ENCODE results near the gene ST3GAL3.

The ST3GAL3 gene

DNA sequence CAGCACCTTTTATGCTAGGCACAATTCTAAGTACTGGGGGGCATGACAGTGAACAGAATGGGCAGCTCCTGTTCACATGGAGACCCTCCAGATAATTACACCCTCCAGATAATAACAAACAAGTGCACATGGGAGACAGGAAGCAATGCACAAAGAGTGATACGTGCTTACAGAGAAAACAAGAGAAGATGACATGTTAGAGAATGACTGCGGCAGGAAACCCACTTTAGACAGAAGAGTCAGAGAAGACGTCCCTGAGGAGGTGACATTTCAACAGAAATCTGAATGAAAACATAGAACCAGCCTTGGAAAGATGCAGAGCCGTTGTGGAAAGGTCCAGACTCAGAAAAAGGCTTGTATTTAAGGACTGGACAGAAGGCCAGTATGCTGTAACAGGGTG is 171.5 kb downstream of the ST3GAL3 start:
- DNase-seq (ENCODE audit: low read depth), result no peak

DNA sequence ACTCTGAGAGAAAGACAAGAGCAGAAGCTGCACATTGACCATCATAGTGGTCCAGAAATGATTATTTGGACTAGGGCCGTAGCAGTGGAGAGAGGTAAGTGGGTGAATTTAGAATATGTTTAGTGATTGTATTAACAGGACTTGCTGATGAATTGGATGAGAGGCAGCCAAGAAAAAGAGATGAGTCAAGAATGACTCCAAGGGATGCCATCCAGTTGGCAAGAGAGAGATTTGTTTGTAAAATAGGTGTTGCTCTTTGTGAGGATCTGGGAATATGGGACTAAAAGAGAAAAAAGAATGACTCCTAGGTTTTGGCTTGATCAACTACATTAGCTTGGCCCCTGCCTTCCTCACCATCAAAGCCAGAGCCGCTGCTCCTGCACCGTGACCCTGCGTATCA is 172.1 kb downstream of the ST3GAL3 start:
- no peak for DNase-seq (ENCODE audit: low read depth)

DNA sequence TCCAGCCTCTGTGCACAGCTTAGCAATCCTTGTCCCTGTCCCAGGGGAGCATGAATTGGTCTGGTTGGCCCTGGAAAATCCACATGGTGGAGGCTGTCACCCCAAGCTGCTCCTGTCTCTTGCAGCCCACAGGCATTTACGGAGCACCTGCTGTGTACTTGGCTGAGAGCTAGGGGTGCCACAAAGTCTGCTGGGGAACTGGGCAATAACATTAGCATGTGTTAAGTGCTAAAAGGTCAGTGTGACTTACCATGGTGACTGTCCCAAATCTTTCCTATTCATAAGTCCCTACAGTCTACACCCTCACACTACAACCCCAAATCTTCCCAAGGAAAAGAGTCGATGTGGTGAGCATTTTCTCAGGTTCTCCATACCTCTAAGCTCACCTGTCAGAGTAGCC is 172.7 kb downstream of the ST3GAL3 start:
- no peak for DNase-seq (ENCODE audit: low read depth)

DNA sequence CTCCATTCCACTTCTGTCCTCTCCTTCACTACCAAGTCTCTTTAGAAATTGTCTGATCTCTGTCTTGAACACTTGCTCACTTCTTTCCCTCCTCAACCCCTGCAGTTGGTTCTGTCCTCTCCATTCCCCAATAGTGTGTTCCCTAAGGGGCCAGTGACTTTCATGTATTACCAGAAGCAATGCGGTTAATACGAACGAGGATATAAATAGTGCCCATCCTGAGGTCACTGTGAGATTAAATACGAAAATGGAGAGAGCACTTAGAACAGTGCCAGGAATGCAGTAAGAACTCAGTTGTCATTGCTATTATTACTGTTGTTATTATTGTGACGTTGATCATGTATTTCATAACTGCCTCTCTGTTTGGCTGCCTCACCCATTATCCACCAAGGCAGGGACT is 173.3 kb downstream of the ST3GAL3 start:
- DNase-seq (ENCODE audit: low read depth), result no peak

DNA sequence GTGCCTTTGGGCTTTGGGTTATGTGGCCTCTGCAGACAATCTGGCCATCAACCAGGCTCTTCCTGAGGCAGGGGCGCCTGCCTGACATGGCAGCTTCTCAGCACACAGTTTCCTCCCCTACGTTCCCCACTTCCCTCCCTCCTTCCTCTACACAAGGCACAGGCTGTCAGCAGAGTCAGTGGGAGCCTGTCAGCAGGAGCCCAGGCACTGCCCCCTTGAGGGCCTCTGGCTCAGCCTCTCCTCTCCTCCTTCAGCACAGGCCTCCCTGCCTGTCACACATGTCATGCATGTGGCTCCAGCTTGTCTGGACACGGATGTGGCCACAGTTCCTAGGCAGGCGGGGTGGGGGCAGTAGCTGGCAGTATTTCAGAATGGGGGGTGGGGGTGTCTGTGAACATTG is 174.1 kb downstream of the ST3GAL3 start:
- no peak for DNase-seq (ENCODE audit: low read depth)

DNA sequence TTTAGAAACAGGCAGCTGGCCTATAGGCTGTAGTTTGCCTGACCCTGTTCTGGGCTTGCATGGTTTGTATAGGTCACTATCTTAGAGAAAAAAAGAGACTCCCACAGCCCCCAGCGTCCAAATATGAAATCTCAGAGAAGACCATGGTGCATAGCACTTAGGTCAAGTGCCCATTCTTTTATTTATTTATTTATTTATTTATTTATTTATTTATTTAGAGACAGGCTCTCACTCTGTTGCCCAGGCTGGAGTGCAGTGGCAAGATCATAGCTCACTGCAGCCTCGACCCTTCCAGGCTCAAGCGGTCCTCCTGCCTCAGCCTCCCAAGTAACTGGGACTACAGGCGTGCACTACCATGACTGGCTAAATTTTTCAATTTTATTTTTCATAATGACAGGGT is 175.4 kb downstream of the ST3GAL3 start:
- DNase-seq (ENCODE audit: low read depth), result no peak

DNA sequence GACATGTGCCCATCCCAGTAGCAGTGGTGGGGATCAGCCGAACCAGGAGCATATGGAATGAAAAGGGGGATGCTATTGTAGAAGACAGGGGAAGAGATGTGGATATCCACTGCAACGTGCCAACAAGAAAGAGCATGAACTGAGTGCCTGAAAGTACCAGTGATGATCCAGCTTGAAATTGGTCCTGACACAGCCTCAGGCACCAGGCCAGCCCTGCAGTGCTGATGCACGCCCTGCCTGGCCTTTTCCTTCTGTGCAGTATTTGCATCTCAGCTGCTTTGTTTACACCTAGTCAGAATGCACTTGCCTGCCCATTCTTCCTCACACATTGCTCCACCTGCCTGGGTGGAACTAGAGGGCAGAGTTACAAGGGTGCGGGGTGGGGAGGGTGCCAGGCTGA is 176.0 kb downstream of the ST3GAL3 start:
- no peak for DNase-seq (ENCODE audit: low read depth)

DNA sequence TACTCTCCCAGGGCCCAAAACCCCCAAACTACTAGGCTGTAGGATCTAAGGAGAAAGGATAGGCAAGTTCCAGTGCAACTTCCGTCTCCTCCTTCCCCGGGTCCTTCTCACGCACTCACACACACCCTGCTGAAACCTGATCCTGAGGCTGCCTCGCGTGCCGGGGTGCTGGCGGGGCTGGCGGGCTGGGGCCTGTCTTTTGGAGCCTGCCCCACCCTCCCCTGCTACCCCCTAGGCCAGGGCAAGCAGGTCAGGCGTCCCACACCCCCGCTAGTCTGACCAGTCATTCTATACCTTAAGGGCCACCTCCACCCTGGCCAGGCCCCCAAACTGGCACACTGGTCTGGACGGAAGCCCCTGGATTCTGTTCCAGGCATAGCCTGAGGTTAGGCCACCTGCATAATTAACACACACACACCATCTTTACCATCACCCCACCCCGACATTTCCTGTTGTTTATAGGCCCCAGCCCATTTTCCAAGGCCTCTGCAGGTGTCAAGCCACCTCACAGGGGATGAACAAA is 178.0 kb downstream of the ST3GAL3 start:
- DNase-seq (ENCODE audit: low read depth), result no peak

DNA sequence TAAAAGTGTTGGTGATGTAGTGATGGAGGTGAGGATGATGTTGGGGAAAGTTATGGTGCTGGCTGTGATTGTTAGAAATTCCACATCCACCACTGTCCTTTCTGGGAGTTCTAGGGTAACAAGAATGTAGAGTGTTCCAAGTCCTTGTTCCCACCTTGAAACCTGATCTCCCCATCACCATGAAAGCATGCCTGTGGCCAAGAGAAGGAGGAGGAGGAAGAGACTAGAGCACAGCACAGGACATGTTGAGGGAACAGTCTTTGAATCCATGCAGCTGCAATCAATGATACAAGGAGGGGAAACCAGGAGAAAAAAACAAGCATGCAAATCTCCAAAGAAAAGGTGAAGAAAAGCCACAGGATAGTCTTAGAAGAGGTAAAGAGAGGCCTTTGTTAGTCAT is 180.4 kb downstream of the ST3GAL3 start:
- DNase-seq (ENCODE audit: low read depth), result no peak

DNA sequence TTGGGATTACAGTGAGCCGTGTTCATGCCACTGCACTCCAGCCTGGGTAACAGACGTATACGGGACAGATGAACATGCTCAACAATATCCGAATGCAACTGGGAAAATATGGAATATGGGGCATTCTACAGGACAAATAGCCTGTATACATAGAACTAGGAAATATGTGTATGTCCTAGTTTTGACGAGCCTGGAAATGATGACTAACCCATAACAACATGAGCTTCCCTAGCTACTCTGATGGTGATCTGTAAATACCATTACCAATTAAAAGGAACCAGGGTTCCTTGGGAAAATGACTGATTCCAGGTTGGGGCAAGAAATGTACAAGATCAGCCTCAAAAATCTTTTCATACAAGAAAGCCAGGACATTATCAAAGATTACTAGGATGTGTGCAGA is 183.5 kb downstream of the ST3GAL3 start:
- no peak for DNase-seq (ENCODE audit: low read depth)

DNA sequence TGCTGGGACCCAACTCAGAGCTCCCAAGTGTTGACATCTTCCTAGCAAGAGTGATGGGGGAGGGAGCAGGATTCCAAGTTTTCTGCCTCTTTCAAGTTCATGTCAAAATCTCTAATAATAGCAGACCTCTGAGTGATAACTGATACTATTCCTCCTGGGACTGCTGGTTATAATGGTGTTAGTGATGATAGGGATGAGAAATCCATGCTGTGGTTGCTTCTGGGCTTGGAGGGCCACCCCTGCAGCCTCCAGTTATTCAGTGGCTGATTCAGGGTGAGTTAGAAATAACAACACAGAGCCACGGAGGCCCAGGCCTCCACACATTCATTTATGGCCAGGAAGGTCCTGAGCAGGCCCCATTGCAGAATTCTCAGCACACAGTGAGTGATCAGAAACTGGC is 185.7 kb downstream of the ST3GAL3 start:
- no peak for DNase-seq (ENCODE audit: low read depth)

DNA sequence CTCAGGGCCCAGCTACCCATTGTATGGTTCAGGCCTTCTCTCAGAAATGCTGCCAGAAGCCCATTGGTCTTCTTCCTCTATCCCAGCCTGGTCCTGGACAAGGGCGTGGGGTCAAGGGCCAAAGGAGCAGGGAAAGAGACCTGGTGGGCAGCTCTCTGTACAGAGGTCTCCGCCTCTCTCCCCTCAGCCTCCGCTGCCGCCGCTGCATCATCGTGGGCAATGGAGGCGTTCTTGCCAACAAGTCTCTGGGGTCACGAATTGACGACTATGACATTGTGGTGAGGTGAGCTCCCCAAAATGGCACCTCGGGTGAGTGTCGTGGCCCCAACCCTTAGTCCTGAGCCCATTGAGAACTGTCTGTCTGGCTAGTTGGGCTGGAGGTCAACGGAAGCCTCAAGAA is 191.6 kb downstream of the ST3GAL3 start:
- no peak for DNase-seq (ENCODE audit: low read depth)

DNA sequence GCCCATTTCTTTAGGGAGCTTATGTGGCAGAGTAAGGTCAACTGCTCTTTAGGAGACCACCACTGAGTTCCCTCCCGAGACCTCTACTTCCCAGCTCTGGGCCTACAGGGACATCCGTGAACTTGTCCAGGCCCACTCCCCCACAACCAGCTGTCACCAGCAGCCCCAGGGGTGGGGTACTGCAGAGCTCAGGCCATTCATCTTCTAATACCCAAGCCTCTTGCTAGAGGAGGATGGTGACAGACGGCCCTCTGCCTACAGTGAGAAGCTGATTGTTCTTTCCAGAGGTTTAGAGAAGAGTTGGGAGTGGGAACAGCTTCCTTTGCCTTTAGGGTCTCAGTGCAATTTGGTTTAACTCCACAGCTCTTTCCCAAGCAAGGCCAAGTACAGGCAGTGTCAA is 193.1 kb downstream of the ST3GAL3 start:
- DNase-seq (ENCODE audit: low read depth), result no peak

DNA sequence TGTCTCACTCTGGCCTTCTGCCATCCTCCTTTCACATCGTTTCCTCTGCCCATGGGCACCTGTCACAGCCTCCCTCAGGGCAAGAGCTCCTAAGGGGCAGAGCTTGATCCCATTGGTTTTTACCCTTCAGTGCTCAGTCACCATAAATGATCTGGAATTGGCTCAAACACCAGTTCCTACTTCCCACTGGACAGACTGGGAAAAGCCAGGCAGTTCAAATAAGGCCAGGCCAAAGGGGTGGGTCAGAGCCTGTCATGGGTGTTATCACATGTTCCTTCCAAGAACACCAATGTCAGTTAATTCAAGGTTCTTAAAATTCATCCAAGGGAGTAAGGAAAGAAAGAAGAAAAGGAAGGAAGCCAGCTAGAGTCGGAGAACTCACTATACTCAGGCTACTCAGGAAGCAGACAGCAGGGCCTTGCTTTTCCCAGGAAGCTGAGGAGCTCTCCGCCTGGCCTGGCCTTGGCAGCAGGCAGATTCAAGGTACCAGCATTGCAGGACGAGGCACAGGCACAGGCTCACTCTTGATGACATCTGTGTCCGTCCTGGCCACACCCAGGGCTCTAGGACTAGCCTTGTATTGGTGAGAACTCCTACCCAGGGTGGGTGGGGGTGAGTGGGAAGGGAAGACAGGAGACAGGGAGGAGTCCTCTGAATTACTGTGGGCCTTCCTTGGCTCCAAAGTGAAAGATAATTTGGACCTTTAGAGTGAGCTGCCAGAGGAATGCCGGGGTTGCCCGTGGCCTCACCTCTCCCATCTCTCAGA is 194.0 kb downstream of the ST3GAL3 start:
- DNase-seq (ENCODE audit: low read depth), result no peak

DNA sequence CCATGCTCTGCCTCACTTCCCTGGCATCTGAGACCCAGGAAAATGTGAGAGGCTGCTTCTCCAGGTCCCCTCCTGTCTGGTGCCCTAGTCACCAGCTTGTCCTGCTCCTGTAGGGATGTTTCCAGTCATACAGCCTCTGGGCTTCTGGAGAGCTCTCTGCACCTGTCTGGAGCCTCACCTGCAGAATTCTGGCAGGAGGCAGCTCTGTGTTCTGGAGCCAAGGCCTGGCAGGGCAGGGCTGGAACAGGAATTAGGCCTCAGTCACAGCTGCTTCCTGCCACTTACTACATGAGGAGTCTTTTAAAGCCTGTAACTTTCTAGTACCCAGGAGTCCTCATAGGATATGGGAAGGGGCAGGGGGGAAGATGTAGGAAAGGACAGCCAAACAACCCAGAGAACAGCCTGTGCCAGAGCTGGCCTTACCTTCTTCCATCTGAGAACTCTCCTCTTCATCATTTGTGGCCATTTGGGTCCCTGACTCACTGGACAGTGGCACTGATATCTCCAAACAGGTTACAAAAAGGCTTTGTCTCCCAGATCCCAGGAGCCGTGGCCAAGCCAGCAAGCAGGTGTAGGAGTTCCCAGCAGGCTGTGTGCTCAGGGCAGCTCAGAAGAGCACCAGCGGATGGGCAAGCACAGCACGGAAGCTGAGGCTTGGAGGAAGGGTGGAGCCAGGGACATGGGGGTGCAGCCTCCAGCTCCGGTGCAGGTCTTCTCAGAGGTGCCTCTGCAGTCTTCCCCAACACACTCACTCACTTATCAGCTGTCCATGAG is 194.9 kb downstream of the ST3GAL3 start:
- no peak for DNase-seq (ENCODE audit: low read depth)

DNA sequence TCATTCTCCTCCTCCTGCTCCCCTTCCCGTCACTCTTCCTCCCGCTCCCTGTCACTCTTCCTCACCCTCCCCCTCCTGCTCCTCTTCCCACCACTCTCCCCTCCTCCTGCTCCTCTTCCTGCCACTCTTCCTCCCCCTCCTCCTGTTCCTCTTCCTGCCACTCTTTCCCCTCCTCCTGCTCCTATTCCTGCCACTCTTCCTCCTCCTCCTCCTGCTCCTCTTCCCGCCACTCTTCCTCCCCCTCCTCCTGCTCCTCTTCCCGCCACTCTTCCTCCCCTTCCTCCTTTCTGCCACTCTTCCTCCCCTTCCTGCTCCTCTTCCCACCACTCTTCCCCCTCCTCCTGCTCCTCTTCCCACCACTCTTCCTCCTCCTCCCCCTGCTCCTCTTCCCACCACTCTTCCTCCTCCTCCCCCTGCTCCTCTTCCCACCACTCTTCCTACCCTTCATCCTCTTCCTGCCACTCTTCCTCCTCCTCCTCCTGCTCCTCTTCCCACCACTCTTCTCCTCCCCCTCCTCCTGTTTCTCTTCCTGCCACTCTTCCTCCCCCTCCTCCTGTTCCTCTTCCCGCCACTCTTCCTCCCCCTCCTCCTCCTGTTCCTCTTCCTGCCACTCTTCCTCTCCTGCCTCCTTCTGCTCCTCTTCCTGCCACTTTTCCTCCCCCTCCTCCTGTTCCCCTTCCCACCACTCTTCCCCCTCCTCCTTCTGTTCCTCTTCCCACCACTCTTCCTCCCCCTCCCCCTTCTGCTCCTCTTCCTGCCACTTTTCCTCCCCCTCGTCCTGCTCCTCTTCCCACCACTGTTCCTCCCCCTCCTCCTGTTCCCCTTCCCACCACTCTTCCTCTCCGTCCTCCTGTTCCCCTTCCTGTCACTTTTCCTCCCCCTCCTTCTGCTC is 197.6 kb downstream of the ST3GAL3 start:
- no peak for DNase-seq (ENCODE audit: low read depth)

DNA sequence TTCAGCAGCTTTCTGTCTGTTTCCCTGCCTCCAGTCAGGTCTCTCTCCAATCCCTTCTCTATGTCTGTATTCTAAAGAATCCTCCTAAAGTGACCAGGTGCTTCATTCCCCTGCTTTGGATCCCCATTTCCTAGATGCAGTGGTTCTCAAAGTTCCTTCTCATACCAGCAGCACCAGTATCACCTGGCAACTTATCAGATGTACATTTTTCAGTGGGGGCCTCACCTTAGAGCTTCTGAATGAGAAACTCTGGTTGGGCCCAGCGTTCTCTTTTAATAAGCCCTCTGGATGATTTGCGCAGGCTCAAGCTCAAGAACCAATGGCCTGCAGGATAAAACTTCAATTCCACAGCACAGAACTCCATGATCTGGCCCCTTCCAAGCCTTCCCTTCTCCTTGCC is 200.9 kb downstream of the ST3GAL3 start:
- DNase-seq (ENCODE audit: low read depth), result no peak

DNA sequence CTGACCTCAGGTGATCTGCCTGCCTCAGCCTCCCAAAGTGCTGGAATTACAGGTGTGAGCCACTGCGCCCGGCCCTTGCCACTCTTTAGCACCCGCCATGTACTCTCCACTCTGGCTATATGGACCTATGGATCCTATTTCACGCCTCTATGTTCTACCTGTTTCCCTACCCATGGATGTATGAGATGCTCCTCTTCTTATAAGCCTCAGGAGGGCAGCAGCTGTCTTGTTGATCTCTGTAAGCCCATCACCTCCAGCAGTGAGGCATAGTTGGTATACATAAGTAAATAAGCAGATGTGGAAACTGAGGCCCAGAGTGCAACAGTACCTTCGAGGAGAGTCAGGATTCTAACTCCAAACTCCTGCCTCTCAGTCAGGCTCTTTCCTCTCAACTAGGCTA is 201.5 kb downstream of the ST3GAL3 start:
- no peak for DNase-seq (ENCODE audit: low read depth)

DNA sequence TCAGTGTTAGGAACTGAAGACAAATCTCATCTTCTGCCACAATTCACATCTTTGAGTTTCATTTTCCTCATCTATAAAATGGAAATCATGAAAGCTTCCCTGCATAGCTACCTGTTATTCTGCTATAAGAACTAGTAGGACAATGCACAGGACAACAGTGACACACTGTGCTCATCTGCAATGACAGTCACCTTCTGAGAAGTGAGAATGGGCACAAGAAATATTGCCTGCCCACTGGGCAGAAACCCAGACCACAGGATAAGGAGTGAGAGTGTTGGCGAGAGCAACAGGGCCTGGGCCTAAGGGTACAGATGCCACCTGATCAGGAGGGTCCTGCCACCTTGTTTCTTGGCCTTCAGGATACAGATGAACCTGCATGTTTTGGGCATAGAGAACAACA is 203.0 kb downstream of the ST3GAL3 start:
- no peak for DNase-seq (ENCODE audit: low read depth)

DNA sequence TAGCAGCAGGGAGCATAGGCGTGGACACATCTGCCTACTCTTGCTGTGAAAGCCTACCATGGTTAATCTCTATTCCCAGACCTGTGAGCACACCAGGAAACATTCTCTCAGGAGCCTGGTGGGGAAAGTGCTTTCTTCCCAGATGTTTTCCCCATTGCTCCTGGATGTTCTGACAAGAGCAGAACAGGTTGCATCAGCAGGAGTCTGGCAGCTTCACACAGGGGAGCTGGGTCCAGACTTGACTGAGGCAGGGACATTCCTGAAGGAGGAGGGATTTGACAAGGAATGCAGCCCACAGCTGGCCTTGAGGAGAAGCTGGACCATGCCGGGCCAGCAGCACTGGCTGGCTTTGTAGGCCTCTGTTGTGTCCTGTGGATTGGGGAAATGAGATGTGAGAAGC is 205.3 kb downstream of the ST3GAL3 start:
- no peak for DNase-seq (ENCODE audit: low read depth)

DNA sequence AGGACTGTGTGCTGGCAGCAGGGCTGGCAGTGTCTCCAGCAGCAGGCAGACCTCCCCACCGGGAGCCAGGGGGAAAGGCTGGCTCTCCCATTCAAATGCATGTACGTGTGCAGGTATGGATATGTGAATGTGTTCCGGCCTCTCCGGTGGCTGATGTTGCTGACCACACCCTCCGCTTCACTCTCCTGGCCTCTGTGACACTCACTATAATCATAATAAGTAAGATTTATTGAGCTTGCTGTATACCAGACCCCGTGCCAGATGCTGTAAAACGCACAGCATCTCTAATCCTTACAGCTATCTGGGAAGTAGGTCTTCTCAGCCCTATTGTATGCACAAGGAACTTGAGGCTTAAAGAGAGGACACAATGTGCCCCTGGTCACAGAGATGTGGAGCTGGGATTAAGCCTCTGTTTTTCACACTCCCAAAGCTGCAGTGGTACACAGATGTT is 205.7 kb downstream of the ST3GAL3 start:
- DNase-seq (ENCODE audit: low read depth), result no peak

DNA sequence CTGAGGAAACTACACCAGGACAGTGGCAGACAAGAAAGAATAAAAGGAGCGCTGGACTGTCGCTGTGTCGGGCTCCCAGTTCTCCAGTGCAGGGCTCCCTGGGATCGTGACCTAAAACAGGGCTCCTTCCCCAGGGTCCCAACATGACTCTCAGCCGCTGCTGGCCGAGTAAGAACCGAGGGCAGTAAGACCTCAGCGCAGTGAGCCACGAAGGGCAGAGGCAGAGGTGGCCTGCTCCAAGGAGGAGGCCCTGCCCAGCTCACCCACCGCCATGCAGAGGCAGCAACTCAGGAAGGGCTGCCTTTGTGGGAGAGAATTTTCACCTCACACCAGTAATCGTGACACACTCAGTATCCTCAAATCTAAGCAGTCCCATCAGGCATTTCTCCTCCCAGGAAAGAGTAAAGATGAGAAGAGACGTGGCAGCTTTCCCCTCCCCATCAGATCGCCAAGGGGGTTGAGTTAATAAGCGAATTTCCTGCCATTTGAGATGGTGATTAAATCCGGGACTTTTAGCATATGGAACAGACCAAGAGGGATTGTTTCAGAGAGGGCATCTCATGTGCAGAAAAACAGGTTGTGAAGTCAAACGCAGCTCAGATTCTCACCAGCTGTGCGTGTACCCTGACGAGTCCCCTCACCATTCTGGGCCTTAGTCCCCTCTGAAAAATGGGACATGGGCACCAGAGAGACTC is 206.5 kb downstream of the ST3GAL3 start:
- no peak for DNase-seq (ENCODE audit: low read depth)

All from activated T-cell treated with anti-CD3 and anti-CD28 coated beads for 24 hours (primary cell).